NCI-H1417 (cell line): ENCODE results near the gene EAPP.
"Not testable (repeated sequence)": the region's sequence is repeated elsewhere in the genome, so short reads cannot be mapped to it uniquely, and the experiment has no call there.

Experiments
- DNase-seq, 3 experiments: peaks; one replicate each; lab custom pipeline; 2025; lab: John Stamatoyannopoulos, UW

Gene EAPP

DNA sequence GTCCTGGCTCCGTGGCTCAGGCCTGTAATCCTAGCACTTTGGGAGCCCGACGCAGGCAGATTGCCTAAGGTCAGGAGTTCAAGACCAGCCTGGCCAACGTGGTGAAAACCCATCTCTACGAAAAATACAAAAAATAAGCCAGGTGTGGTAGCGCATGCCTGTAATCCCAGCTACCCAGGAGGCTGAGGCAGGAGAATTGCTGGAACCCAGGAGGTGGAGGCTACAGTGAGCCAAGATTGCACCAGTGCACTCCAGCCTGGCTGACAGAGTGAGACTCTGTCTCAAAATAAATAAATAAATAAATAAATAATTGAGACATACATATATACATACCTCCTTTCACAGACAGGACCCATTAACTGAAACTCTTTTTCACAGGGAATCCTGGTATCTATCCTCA, 1.4 kb downstream of the EAPP start:
- DNase-seq: not testable (repeated sequence)

DNA sequence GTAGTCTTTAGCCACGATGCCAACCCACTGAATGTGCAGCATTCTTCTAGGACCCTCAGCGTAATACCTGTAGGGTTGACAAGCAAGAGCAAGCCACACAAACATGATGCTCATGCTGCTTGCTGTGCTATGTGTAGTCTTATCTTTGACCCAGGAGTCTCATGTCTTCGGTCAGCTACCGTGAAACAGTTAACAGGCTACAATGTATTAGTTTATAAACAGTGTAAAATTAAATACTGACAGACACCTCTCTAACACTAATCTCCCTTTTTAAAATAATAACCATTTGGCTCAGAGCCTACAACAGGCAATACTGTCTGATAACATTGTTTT, 1.9 kb downstream of the EAPP start:
- DNase-seq: no peak

DNA sequence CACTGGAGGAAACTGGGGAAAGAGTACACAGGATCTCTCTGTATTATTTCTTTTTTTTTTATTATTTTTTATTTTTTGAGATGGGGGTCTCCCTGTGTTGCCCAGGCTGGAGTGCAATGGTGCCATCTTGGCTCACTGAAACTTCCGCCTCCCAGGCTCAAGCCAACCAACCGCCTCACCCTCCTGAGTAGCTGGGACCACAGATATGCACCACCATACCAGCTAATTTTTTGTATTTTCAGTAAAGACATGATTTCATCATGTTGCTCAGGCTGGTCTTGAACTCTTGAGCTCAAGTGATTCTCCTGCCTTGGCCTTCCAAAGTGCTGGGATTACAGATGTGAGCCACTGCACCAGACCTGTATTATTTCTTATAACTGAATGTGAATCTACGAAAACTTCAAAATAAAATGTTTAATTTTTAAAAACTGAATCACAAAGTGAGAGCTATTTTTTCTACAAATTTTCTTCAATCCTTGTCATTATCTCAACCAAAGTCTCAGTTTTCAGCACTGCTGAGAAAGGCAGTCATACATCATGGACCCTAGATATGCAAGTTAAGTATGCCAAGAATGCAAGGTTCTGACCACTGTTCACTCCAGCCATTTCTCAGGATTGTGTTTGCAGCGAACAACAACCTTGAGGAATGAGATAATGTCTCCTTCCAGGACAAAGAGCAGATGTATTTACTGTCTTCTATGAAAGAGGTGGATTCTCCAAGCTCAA, 2.4 kb downstream of the EAPP start:
- no peak for DNase-seq

DNA sequence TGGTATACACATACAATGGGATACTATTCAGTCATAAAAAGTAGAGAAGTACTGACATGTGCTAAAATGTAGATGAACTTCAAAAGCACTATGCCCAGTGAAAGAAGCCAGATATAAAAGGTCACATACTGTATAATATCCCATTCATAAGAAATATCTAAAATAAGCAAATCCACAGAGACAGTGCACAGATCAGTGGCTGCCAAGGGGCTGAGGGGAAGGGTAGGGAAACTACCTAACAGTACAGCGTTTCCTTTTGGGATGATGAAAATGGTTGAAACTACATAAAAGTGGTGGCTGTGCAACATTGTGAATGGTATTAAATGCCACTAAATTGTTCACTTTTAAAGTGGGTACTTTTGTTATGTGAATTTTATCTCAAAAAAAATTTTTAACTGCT, 11.9 kb downstream of the EAPP start:
- DNase-seq: no peak

DNA sequence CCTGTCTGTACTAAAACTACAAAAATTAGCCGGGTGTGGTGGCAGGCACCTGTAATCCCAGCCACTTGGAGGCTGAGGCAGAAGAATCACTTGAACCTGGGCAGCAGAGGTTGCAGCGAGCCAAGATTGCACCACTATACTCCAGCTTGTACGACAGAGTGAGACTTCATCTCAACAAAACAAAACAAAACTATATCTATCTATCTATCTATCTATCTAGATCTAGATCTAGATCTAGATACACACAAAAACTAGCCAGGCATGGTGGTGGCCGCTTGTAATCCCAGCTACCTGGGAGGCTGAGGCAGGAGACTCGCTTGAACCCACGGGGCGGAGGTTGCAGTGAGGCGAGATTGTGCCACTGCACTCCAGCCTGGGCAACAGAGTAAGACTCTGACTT, 15.3 kb downstream of the EAPP start:
- not testable (repeated sequence) for DNase-seq

DNA sequence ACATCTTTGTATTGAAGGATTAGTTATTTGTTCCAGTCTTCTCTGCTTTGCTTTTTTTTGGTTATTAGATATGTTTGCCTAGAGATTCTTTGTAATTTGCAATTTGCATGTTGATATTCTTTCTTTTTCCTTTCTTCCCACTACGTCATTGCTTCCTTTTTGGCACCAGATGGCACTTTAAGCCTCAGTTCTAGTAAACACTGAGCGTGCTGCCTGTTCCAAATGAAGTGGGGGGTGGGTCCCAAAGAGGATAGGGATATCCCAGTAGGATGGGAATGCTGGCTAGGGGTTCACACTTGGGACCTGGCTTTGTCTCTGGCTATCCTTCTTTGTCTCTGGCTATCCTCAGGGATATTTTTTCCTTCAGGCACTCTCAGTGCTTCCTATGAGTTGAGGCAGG, 17.0 kb downstream of the EAPP start:
- DNase-seq: no peak

DNA sequence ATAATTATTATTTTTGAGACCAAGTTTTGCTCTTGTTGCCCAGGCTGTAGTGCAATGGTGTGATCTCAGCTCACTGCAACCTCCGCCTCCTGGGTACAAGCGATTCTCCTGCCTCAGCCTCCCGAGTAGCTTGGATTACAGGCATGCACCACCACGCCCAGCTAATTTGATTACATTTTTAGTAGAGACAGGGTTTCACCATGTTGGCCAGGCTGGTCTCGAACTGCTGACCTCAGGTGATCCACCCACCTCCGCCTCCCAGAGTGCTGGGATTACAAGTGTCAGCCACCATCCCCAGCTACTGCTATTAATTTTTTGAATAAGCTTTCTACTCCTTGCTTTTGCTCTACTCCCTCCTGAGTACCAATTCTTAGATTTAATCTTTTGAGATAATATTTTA, 18.4 kb downstream of the EAPP start:
- not testable (repeated sequence) for DNase-seq

DNA sequence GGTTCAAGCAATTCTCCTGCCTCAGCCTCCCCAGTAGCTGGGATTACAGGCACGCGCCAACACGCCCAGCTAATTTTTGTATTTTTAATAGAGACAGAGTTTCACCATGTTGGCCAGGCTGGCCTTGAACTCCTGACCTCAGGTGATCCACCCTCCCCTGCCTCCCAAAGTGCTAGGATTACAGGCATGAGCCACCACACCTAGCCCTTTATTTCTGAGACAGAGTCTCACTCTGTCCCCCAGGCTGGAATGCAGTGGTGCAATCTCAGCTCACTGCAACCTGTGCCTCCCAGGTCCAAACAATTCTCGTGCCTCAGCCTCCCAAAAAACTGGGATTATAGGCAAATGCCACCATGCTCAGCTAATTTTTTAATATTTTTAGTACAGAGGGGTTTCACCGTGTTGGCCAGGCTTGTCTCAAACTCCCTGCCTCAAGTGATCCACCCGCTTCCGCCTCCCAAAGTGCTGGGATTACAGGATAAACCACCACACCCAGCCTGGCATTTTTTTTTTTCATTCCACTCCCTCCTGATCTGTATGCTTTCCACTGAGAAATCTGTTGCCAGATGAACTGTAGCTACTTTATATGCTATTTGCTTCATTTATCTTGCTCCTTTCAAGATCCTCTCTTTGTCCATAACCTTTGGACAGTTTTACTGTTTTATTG, 19.1 kb downstream of the EAPP start:
- not testable (repeated sequence) for DNase-seq

DNA sequence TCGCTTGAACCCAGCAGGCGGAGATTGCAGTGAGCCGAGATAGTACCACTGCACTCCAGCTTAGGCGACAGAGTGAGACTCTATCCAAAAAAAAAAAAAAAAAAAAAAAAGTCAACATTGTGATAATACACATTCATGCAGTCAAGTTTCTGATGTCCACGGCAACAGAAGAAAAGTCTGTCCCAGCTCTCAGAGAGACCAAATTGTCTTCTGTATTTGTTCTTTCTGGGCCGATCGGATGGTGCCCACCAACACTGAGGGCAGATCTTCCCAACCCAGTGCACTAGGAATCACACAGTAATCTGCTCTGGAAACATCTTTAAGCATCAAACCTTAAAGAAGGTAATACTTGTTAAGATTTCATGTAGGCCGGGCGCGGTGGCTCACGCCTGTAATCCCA, 31.6 kb downstream of the EAPP start:
- no peak for DNase-seq

DNA sequence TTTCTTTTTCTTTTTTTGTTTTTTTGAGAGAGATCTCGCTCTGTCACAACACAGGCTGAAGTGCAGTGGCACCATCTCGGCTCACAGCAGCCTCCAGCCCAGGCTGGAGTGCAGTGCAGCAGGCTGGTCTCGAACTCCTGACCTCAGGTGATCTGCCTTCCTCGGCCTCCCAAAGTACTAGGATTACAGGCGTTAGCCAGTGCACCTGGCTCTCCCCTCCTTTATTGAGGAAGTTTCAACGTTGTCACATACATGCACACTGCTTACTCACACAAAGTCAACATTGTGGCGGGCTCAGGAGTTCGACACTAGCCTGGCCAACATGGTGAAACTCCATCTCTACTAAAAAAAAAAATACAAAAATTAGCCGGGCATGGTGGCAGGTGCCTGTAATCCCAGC, 32.0 kb downstream of the EAPP start:
- no peak for DNase-seq

DNA sequence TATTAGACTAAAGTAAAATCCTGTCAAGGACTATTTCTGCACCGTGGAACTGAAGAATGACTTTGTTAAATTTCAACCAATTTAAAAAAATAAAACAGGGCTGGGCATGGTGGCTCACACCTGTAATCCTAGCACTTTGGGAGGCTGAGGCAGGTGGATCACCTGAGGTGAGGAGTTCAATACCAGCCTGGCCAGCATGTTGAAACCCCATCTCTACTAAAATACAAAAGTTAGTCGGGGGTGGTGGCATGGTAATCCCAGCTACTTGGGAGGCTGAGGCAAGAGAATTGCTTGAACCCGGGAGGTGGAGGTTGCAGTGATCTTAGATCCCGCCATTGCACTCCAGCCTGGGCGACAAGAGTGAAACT, 34.4 kb downstream of the EAPP start:
- DNase-seq: not testable (repeated sequence)

DNA sequence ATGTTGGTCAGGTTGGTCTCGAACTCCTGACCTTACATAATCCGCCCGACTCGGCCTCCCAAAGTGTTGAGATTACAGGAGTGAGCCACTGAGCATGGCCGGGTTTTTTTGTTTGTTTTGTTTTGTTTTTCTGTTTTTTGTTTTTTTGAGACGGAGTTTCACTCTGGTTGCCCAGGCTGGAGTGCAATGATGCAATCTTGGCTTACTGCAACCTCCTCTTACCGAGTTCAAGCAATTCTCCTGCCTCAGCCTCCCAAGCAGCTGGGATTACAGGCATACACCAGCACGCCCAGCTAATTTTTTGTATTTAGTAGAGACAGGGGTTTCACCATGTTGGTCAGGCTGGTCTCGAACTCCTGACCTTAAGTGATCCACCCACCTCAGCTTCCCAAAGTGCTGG, 35.5 kb downstream of the EAPP start:
- DNase-seq: not testable (repeated sequence)

DNA sequence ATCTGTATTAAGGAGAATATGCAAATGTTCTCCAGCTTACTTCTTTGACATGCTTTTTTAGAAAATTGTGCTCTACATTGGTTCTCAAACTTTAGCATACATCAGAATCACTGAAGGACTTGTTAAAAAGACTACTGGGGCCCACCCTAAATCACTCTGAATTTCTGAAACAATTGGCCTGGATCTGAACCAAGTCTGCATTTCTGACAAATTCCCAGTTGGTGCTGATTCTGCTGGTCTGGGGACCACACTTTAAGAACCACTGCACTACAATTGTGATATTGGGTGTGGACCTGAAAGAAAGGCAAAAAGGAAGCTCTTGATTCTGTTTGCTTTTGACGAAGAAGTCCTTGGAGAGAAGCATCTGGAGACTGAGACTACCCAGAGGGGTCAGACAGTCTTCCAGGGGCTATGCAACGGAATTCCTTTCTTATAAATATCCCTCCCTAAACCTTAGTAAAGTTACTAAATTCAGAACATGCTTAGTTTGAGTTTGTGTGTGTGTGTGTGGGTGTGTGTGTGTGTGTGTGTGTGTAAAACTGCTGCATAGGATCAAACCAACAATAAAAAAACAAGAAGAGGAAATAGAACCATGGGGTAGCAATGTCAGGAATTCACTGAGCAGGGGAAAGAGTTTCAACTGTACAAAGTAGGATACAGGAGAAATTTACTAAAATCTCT, 36.8 kb downstream of the EAPP start:
- no peak for DNase-seq

DNA sequence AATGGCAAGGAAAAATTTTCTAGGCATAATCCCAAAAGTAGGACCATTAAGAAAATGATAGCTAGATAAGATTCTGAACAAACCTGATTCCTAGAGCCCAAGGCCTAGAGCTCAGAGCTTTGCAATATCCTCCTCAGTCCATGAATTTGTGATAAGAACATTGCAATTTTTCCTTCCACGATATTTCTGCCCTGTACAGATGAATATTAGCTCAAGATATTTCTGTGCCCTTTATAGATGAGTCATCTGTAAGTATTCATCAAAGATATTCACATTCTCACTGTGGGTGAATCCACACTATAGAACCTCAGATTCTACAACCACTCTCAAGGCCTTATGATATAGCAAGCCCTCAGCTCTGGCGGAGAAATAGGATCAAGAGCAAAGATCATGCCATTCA, 37.5 kb downstream of the EAPP start:
- no peak for DNase-seq

DNA sequence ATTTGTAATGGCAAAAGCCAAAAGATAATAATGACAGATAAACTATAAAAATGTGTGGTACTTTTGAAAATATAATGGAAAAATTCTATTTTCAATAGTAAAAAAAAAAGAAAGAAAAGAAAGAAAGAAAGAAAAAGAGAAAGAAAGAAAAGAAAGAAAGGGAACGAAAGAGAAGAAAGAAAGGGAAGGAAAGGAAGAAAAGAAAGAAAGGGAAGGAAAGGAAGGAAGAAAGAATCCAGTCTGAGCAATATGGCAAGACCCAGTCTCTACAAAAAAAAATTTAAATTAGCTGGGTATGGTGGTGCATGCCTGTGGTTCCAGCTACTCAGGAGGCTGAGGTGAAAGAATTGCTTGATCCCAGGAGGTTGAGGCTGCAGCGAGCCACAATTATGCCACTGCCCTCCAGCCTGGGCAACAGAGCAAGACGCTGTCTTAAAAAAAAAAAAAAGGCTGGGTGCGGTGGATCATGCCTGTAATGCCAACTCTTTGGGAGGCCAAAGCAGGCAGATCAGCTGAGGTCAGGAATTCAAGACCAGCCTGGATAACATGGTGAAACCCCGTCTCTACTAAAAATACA, 38.4 kb downstream of the EAPP start:
- no peak for DNase-seq

DNA sequence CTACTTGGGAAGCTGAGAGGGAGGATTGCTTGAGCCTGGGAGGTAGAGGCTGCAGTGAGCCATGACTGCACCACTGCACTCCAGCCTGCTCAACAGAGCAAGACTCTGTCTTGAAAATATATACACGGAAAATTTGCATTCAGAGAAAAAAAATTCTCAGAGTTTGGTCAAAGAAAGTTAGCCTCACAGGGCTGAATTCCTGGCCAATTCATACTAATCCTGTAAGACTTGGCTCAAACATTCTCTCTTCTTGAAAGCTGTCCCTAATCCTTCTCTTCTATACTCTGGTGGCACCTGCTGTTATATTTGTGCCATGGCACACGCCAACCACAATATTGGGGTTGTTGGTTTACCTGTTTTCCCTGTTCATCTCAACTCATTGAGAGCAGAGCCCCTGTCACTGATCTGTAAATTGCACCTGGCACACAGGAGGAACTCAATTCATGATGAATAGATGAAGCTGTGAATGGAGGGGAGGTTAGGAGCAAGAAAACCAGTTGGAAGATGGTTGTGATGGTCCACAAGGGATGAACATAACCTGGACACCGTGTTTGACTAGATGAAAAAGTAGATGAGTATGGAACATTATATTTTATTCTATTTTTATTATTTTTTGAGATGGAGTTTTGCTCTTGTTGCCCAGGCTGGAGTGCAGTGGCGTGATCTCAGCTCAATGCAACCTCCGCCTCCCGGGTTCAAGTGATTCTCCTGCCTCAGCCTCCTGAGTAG, 40.7 kb downstream of the EAPP start:
- DNase-seq: peak; percentile 21 to 74 (median 49)

DNA sequence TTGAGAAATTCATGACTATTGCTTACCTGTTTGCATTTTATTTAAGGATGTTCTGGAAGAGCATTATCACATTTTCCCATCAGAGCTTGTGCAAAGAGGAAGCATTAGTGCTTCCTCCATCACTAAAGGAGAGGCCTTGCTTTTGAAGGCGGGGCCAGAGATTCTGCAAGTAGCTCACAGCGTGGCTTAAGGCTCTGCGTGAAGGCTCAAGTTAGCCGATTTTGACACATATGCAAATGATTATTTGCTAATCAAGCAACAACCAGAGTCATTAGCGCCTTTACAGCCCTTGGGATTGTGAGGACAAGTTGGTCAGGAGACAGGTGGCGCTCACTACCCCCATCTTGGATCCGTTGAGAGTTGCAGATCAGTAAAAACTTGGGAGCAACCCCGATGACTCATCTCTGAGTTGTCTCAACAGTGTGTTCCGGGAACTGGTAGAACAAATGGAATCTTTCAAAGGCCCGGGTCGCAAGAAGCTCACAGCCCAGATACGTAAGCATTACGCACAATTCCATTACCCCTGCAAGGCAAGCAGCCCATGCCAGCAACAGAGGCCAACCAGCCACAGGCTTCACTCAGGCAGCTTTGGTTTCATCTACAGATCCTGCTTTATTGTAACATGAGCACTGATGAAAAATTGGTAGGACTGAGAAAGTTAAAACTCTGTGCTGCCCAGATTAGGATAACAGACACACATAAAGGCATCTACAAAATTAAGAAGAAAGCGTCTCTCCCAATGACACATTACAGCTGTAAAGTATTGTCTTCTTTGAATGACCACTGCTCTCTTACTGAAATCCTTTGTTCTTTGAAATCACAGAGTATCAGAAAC, 42.6 kb downstream of the EAPP start:
- DNase-seq: no peak

DNA sequence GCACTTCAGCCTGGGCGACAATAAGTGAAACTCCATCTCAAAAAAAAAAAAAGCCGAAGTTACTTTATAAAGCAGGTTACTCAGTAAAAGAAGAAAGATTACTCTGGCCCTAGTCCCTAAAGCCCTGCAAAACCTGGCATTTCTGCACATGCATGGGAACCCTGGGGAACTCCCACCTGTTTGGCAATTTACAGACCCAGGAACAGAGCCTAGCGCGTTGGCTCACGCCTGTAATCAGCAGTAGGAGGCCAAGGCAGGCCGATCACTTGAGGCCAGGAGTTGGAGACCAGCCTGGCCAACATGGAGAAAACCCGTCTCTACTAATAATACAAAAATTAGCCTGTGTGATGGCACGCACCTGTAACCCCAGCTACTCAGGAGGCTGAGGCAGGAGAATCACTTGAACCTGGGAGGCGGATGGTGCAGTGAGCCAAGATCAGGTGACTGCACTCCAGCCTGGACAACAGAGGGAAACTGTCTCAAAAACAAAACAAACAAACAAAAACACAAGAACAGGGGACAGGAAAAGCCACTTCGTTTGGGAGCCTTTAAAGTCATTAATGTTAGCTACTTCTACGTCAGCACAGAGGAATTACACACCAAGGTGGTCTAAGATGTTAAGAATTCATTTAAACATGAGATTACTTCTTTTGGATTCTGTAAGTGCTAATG, 43.4 kb downstream of the EAPP start:
- no peak for DNase-seq

DNA sequence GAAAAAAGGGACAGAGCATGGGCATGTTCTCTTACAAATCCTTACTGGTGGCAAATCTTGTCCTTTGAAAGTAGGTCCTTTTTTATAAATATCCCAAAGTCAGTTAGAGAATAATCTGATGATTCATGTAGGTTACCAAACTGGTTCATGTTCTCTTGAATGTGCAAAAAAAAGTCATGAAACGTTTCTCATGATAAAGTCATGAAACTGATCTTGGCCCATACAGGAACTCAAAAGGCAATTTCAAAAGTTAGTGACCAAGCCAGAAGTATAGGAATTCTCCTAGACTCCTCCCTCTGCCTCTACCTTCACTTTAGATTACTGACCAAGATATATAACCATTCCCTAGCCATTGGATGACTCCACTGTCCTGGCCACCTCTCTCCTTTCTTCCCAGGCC, 50.2 kb downstream of the EAPP start:
- no peak for DNase-seq

DNA sequence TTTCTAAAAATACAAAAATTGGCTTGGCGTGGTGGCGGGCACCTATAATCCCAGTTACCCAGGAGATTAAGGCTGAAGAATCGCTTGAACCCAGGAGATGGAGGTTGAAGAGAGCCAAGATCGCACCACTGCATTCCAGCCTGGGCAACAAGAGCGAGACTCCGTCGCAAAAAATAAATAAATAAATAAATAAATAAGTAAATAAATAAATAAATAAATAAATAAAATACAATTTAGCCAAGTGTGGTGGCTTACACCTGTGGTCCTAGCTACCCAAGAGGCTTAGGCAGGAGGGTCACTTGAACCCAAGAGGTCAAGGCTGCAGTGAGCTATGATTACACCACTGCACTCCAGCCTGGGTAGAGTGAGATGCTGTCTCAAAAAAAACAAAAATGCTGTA, 51.0 kb downstream of the EAPP start:
- no peak for DNase-seq

DNA sequence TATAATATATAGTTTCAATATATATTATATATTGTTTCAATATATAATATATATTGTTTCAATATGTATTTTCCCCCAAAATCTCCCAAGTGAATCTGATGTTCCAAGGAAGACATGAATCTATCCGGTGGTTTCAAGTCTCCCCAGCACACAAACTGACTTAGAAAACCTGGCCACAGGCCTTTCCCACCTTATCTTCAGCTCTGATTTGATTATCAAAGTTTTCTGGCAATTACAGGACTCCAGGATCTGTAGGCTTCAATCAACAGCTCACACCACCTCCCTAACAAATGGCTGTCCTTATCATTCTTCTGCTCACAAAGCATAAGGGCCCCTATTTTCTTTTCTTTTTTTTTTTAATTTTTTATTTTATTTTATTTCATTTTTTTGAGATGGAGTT, 54.8 kb downstream of the EAPP start:
- no peak for DNase-seq
